ENCODE results near the gene SCRT2.

The SCRT2 gene

DNA sequence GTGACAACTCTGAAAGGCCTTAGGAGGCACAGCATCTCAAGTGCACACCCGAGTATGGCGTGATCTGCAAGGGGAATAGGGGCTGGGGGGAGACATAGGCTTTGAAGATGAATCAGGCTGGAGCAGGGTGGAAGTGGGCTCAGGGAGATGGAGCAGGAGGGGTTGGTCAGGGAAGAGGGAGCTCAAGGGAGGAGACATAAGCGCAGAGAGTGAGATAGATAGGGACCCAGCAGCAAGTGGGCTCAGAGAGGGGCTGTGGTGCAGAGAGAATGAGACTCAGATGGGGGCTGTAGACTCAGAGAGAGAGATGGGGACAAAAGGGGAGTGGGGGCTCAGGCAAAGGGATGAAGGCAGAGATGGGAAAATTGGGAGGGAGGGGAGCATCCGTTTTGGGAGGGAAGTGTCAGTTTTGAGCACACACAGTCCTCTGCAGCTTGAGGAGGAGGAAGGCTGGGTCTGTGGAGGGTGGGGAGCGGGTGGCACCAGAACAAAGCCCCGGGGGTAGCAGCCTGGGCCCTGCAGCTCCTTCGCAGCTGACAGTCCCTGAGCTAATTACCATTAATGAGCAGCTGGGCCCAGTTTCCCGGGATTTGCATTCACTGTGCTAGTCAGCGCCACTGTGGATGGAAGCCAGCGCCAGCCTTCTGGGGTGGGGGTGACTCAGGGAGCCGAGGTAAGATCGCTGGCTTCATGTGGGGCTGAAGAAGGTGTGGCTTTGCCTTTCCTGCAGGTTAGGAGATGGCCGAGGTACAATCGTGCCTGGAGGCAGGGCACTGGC, 41.3 kb downstream of the SCRT2 start:
- no peak for DNase-seq (ENCODE audit: low read depth in 3 of 3)

DNA sequence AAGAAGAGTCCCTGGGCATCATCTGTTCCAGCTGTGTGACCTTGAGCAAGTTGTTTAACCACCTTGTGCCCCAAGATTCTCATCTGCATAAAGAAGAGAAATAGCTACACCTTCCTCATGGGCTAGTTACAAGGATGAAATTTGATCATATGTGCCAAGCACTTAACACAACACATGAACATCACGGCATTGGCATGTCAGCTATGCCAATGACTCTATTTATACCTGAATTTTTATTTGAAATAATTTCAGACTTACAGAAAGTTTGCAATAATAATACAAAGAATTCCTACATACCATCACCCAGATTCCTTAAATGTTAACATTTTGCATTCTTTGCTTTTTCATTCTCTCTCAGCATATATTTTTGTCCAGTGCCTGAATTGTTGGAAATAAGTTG, 44.5 kb downstream of the SCRT2 start:
- no peak for DNase-seq (ENCODE audit: low read depth in 3 of 3)

- no peak for DNase-seq (ENCODE audit: low read depth in 3 of 3)
Observed at GRCh38 chr20:626579-626978, 49.0 kb downstream of the SCRT2 start.

DNA sequence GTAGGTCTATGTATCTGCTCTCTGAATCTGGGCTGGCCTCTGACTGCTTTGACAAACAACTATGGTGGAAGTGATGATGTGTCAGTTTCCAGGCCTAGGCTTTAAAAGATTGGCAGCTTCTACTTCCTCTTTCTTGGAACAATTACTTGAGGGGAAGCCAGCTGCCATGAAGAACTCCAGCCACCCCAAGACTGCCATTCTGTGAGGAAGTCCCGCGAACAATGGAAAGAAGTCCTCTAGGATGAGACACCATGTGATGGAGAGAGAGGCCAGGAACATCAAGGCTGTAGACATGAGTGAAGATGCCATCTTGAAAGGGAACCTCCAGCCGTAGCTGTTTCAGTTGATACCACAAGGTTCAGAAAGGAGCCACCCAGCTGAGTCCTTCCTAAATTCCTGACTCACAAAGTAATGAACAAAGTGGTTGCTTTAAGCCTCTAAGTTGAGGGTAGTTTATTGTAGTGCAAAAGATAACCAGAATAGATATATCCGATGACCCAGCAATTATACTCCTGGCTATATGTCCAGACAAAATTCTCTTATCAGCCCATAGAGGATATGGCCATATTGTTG, 50.2 kb downstream of the SCRT2 start:
- no peak for DNase-seq (ENCODE audit: low read depth in 3 of 3)

- DNase-seq (ENCODE audit: low read depth in 3 of 3): no peak
Observed at GRCh38 chr20:623704-624103, 51.9 kb downstream of the SCRT2 start.

GRCh38 chr20:623021-623420, 52.6 kb downstream of the SCRT2 start:
- DNase-seq (ENCODE audit: low read depth in 3 of 3): no peak

GRCh38 chr20:622161-622560, 53.4 kb downstream of the SCRT2 start:
- no peak for DNase-seq (ENCODE audit: low read depth in 3 of 3)

- no peak for DNase-seq (ENCODE audit: low read depth in 3 of 3)
Observed at GRCh38 chr20:621125-621756, 54.4 kb downstream of the SCRT2 start.

- no peak for DNase-seq (ENCODE audit: low read depth in 3 of 3)
Observed at GRCh38 chr20:620246-620645, 55.4 kb downstream of the SCRT2 start.

- DNase-seq (ENCODE audit: low read depth in 3 of 3): no peak
Observed at GRCh38 chr20:618980-619379, 56.6 kb downstream of the SCRT2 start.

DNA sequence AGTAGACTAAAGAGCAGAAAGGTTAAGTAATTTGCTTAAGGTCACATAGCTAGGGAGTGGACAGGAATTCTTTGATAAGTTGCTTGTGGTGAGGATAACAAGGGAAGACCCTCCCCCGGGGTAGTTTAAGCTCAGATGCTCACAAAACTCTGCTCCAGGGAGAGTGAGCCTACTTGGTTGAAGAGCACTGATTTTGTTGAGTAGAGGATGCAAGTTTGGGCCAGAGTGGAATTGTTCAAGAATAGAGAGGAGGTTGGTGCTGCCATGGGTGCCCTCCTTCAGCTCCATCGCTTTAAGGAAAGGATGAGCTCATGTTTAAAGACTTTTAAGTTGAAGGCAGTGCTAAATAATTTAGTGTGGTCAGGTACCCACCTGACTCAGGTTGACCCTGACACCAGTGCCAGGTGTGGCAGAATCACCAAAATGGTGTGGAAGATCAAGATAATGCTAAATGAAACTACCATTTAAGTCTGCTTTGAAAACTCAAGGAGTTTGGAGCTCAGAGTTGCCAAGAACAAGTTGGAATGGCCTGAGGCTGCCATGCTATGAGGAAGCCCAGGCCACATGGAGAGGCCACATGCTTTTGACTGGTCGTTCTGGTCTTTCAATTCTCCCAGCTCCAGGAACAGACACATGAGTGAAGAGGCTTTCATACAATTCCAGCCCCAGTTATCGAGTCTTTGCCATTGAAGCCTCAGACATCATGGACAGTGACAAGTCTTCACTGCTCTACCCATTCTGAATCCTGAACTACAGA, 57.5 kb downstream of the SCRT2 start:
- no peak for DNase-seq (ENCODE audit: low read depth in 3 of 3)

DNA sequence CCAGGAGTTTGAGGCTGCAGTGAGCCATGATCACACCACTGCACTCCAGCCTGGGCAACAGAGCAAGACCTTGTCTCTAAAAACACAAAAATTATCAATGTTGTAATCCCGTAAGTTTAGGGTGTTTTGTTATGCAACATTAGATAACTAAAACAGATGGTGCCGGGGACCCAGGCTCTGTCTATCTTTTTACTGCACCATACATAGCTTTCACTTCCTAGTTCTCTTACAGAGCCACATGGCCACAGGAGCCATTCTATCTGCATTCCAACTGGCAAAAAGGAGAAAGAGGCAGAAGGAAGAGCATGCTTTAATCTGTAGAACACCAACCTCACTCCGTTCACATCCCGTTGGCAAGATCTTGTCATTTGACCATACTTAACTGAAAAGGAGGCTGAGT, 60.1 kb downstream of the SCRT2 start:
- no peak for DNase-seq (ENCODE audit: low read depth in 3 of 3)

GRCh38 chr20:611843-612185, 63.8 kb downstream of the SCRT2 start:
- no peak for DNase-seq (ENCODE audit: low read depth in 3 of 3)
